Neural progenitor cell (in vitro differentiated cells): ENCODE results near the gene MGAT3. TPM values are rescaled to one million over a fixed set of nuclear protein-coding genes. Genes with fewer than 3 reads are reported as not detected.

ENCODE experiments used
- DNase-seq: peaks from one replicate; pipeline ENCODE4 v3.0.0-alpha.2; 2016; ENCODE audit warnings: low spot score
- H2AFZ ChIP-seq: fragments of 200-600 bp; sonication (generic); replicated peaks from 2 replicates; pipeline ENCODE4 v1.6.1; 2016; ENCODE audit warnings: antibody characterized with exemption
- H3F3A ChIP-seq: fragments of 200-600 bp; sonication (generic); 2 replicates; pipeline ENCODE4 v1.6.1; 2016; ENCODE audit warnings: antibody characterized with exemption, low read depth
- H3K27ac ChIP-seq: fragments of 200-600 bp; sonication (generic); 2 replicates; pipeline ENCODE4 v1.5.1; 2016; ENCODE audit warnings: mild to moderate bottlenecking
- H3K27me3 ChIP-seq: fragments of 200-600 bp; sonication (generic); 2 replicates; pipeline ENCODE4 v1.6.1; 2016; ENCODE audit warnings: mild to moderate bottlenecking, moderate library complexity
- H3K36me3 ChIP-seq: fragments of 200-600 bp; sonication (generic); 2 replicates; pipeline ENCODE4 v1.5.1; 2016
- H3K4me1 ChIP-seq: fragments of 200-600 bp; sonication (generic); 2 replicates; pipeline ENCODE4 v1.6.1; 2016; ENCODE audit warnings: mixed run types
- H3K4me2 ChIP-seq: fragments of 200-600 bp; sonication (generic); 2 replicates; pipeline ENCODE4 v1.6.1; 2016
- H3K4me3 ChIP-seq: fragments of 200-600 bp; sonication (generic); 2 replicates; pipeline ENCODE4 v1.5.1; 2016
- H3K79me2 ChIP-seq: fragments of 200-600 bp; sonication (generic); 2 replicates; pipeline ENCODE4 v1.6.1; 2016; ENCODE audit warnings: low read depth
- H3K9ac ChIP-seq: fragments of 200-600 bp; sonication (generic); 2 replicates; pipeline ENCODE4 v1.6.1; 2016
- H3K9me3 ChIP-seq: fragments of 200-600 bp; sonication (generic); 2 replicates; pipeline ENCODE4 v1.5.1; 2016; ENCODE audit warnings: low read depth
- H4K20me1 ChIP-seq: fragments of 200-600 bp; sonication (generic); 2 replicates; pipeline ENCODE4 v1.6.1; 2016; ENCODE audit warnings: low read depth
- H3K27ac Mint-ChIP-seq: 3 replicates; pipeline ENCODE4 v1.8.0; 2021; ENCODE audit warnings: mixed read lengths
- H3K27me3 Mint-ChIP-seq: 2 replicates; pipeline ENCODE4 v1.8.0; 2022; ENCODE audit warnings: low read depth, mild to moderate bottlenecking, inconsistent platforms, moderate library complexity, mixed read lengths; ENCODE audit not compliant: insufficient read depth
- H3K36me3 Mint-ChIP-seq: 3 replicates; pipeline ENCODE4 v1.8.0; 2021; ENCODE audit warnings: mixed read lengths
- H3K4me1 Mint-ChIP-seq: 3 replicates; pipeline ENCODE4 v1.8.0; 2021; ENCODE audit warnings: mixed read lengths
- H3K4me3 Mint-ChIP-seq: 3 replicates; pipeline ENCODE4 v1.8.0; 2021; ENCODE audit warnings: mild to moderate bottlenecking, moderate library complexity, mixed read lengths
- H3K9me3 Mint-ChIP-seq: 3 replicates; pipeline ENCODE4 v1.8.0; 2020; ENCODE audit warnings: mixed read lengths
- CTCF ChIP-seq: fragments of 200-600 bp; sonication (generic); IDR thresholded peaks from 2 replicates; pipeline ENCODE4 v1.5.1; 2017; ENCODE audit warnings: antibody characterized with exemption, mild to moderate bottlenecking
- EZH2 ChIP-seq: fragments of 200-600 bp; sonication (generic); IDR thresholded peaks from 2 replicates; pipeline ENCODE4 v1.6.1; 2017; ENCODE audit warnings: antibody characterized with exemption, mild to moderate bottlenecking, moderate library complexity
- EZH2phosphoT487 ChIP-seq: fragments of 200-600 bp; sonication (generic); IDR thresholded peaks from 2 replicates; pipeline ENCODE4 v1.6.1; 2017; ENCODE audit warnings: antibody characterized with exemption
- total RNA-seq: library from RNA; depleted of rRNA; stranded (reverse); fragments of >200 nt; gene quantifications from 2 replicates; pipeline ENCODE4 v1.2.3, GENCODE V29; 2015; ENCODE audit warnings: low replicate concordance

The MGAT3 gene
- total RNA-seq, 1 donor from 2014 or later = 7.5 TPM

DNA sequence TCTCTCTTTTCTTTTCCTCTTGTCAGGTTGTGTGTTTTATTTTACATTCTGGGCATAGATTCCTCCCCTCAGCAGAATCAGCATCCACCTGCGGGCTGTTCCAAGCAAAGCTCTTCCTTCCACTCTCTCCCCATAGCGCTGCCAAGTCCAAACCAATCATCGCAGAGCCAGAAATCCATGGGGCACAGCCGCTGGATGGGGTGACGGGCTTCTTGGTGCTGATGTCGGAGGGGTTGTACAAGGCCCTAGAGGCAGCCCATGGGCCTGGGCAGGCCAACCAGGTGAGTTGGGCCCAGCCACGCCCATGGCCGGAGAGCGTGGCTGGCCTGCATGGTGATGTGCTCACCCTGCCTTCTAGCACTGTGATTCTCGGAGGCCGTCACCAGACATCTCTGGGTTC, 35.1 kb upstream of the MGAT3 start:
- Mint-ChIP-seq H3K27me3 (peaks cover 2% of the 10 kb centered on the region), H3K4me3 (no peak overlapping the region), H3K36me3 (peaks cover 24% of the 10 kb centered on the region), H3K27ac (no peak overlapping the region), H3K9me3 (no peaks in the 10 kb centered on the region), H3K4me1 (no peaks in the 10 kb centered on the region)
- H3K4me3 ChIP-seq = no peak overlapping the region
- TF ChIP-seq CTCF (no peak), EZH2phosphoT487 (no peak), EZH2 (no peak)
- no peaks in the 10 kb centered on the region for H3K27me3 ChIP-seq
- H2AFZ ChIP-seq = no peak overlapping the region
- no peaks in the 10 kb centered on the region for H3F3A ChIP-seq
- DNase-seq = no peak
- no peaks in the 10 kb centered on the region for H3K4me1 ChIP-seq
- no peaks in the 10 kb centered on the region for H4K20me1 ChIP-seq
- H3K4me2 ChIP-seq = no peak overlapping the region
- H3K27ac ChIP-seq = no peak overlapping the region
- no peaks in the 10 kb centered on the region for H3K79me2 ChIP-seq
- H3K9ac ChIP-seq = no peak overlapping the region
- no peaks in the 10 kb centered on the region for H3K36me3 ChIP-seq
- no peaks in the 10 kb centered on the region for H3K9me3 ChIP-seq

DNA sequence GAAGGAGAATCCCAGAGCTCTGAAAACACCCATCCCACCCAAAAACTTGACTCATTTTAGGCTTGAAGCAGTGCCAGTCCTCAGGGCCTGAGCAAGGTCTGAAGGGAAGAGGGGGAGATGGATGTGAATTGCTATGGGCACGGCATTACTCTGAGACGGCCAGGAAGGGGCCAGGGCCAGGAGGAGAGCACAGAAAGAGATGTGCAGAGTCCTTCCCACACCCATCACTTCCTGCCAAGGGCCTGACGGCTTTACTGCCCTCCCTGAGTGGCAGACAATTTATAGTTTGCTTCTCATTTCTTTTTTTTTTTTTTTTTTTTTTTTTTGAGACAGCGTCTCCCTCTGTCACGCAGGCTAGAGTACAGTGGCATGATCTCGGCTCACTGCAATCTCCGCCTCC, 34.7 kb upstream of the MGAT3 start:
- Mint-ChIP-seq H3K27ac (no peak overlapping the region), H3K9me3 (no peaks in the 10 kb centered on the region), H3K27me3 (peaks cover 2% of the 10 kb centered on the region), H3K4me3 (no peak overlapping the region), H3K36me3 (peaks cover 24% of the 10 kb centered on the region), H3K4me1 (no peaks in the 10 kb centered on the region)
- Histone ChIP-seq H3K4me1 (no peaks in the 10 kb centered on the region), H3K79me2 (no peaks in the 10 kb centered on the region), H3K9me3 (no peaks in the 10 kb centered on the region), H3K4me3 (no peak overlapping the region), H3K27me3 (no peaks in the 10 kb centered on the region), H3F3A (peaks cover under 1% of the 10 kb centered on the region), H2AFZ (no peak overlapping the region), H3K36me3 (no peaks in the 10 kb centered on the region), H3K9ac (no peak overlapping the region), H3K4me2 (no peak overlapping the region), H4K20me1 (no peaks in the 10 kb centered on the region), H3K27ac (no peak overlapping the region)
- TF ChIP-seq EZH2phosphoT487 = no peak
- TF ChIP-seq CTCF = no peak
- no peak for TF ChIP-seq EZH2
- DNase-seq = no peak

DNA sequence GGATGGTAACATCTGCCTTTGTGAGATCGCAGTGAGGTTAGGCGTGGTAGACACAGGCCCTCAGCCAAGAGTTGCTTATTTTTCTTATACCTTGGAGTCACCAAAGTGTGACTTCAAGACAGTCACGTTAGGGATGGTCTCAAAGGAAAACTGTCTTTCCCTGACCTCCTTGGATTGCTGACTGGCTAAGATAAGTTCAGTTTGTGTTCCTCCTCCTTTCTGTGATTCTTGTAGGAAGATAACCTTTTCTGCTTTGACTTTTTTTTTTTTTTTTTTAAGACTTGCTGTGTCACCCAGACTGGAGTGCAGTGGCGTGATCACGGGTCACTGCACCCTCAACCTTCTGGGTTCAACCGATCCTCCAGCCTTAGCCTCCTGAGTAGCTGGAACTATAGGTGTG, 34.1 kb upstream of the MGAT3 start:
- Mint-ChIP-seq H3K27ac (no peak overlapping the region), H3K27me3 (peaks cover 2% of the 10 kb centered on the region), H3K9me3 (no peaks in the 10 kb centered on the region), H3K4me1 (peaks cover 4% of the 10 kb centered on the region), H3K36me3 (peaks cover 22% of the 10 kb centered on the region), H3K4me3 (no peak overlapping the region)
- Histone ChIP-seq H3K4me1 (peaks cover under 1% of the 10 kb centered on the region), H3K27me3 (no peaks in the 10 kb centered on the region), H3K4me3 (no peak overlapping the region), H4K20me1 (no peaks in the 10 kb centered on the region), H3K9me3 (no peaks in the 10 kb centered on the region), H3K9ac (no peak overlapping the region), H3K4me2 (no peak overlapping the region), H3F3A (peaks cover 7% of the 10 kb centered on the region), H3K79me2 (no peaks in the 10 kb centered on the region), H3K36me3 (no peaks in the 10 kb centered on the region), H2AFZ (no peak overlapping the region), H3K27ac (no peak overlapping the region)
- no peak for TF ChIP-seq EZH2
- no peak for DNase-seq

GRCh38 chr22:39423976-39424375, 32.8 kb upstream of the MGAT3 start:
- DNase-seq = no peak
- Histone ChIP-seq H3F3A (peaks cover 17% of the 10 kb centered on the region), H3K36me3 (no peaks in the 10 kb centered on the region), H2AFZ (no peak overlapping the region), H3K9me3 (no peaks in the 10 kb centered on the region), H3K79me2 (no peaks in the 10 kb centered on the region), H3K27me3 (no peaks in the 10 kb centered on the region), H4K20me1 (peaks cover 8% of the 10 kb centered on the region), H3K4me2 (no peak overlapping the region), H3K27ac (no peak overlapping the region), H3K4me1 (peaks cover 13% of the 10 kb centered on the region), H3K4me3 (no peak overlapping the region), H3K9ac (no peak overlapping the region)
- H3K27me3 Mint-ChIP-seq = no peaks in the 10 kb centered on the region
- H3K27ac Mint-ChIP-seq = no peak overlapping the region
- peaks cover 11% of the 10 kb centered on the region for H3K4me1 Mint-ChIP-seq
- H3K9me3 Mint-ChIP-seq = no peaks in the 10 kb centered on the region
- H3K4me3 Mint-ChIP-seq = no peak overlapping the region
- peaks cover 18% of the 10 kb centered on the region for H3K36me3 Mint-ChIP-seq
- no peak for TF ChIP-seq EZH2
- TF ChIP-seq EZH2phosphoT487 = no peak
- no peak for TF ChIP-seq CTCF
